OCI-LY7 (cell line): ENCODE data around the gene NLRC4. TPM values are rescaled to one million over a fixed set of nuclear protein-coding genes. Genes with fewer than 3 reads are reported as not detected.

Experiments used
- BruUV-seq: library from RNA; stranded (reverse); fragments of 400-500 nt; replicated peaks from 2 replicates; lab custom pipeline; 2021; lab: Mats Ljungman, UMichigan
- CTCF ChIA-PET: fragments of 300-600 bp; sonication (Branson Sonifier 250); formaldehyde crosslinking; loops from one replicate; lab custom pipeline; 2022; ENCODE audit warnings: antibody characterized with exemption; ENCODE audit not compliant: unreplicated experiment; lab: Charles Lee
- POLR2A ChIA-PET: fragments of 300-600 bp; sonication (Branson Sonifier 250); formaldehyde crosslinking; loops from one replicate; lab custom pipeline; 2022; ENCODE audit warnings: antibody characterized with exemption; lab: Charles Lee
- DNase-seq: peaks from one replicate; pipeline ENCODE4 v3.0.0-alpha.2; 2015; ENCODE audit warnings: low spot score
- H2AFZ ChIP-seq: fragments of 200-600 bp; sonication (generic), shearing (Covaris generic); 2 replicates; pipeline ENCODE4 v1.6.1; 2014; ENCODE audit warnings: mild to moderate bottlenecking, antibody characterized with exemption, low read length, moderate library complexity
- H3K27ac ChIP-seq: fragments of 200-600 bp; sonication (generic); 2 replicates; pipeline ENCODE4 v1.5.1; 2014; ENCODE audit warnings: mixed run types, low read depth, mild to moderate bottlenecking, moderate library complexity, low read length, inconsistent platforms; ENCODE audit not compliant: poor library complexity, severe bottlenecking
- H3K36me3 ChIP-seq: fragments of 200-600 bp; sonication (generic); 2 replicates; pipeline ENCODE4 v1.6.1; 2014; ENCODE audit warnings: mild to moderate bottlenecking, antibody characterized with exemption, low read length, moderate library complexity, mixed read lengths; ENCODE audit not compliant: insufficient read depth
- H3K4me1 ChIP-seq: fragments of 200-600 bp; sonication (generic); 2 replicates; pipeline ENCODE4 v1.5.1; 2014; ENCODE audit warnings: mild to moderate bottlenecking, low read length; ENCODE audit not compliant: insufficient read depth, poor library complexity, severe bottlenecking
- H3K4me2 ChIP-seq: fragments of 200-600 bp; sonication (generic); 2 replicates; pipeline ENCODE4 v1.6.1; 2014; ENCODE audit warnings: mild to moderate bottlenecking, low read length
- H3K4me3 ChIP-seq: fragments of 200-600 bp; sonication (generic); 2 replicates; pipeline ENCODE4 v1.5.1; 2014; ENCODE audit warnings: mild to moderate bottlenecking, low read depth, low read length; ENCODE audit not compliant: poor library complexity, severe bottlenecking
- H3K79me2 ChIP-seq: fragments of 200-600 bp; sonication (generic); 2 replicates; pipeline ENCODE4 v1.6.1; 2016; ENCODE audit warnings: low read depth, mild to moderate bottlenecking, low read length, moderate library complexity, mixed read lengths; ENCODE audit not compliant: insufficient read depth
- H3K9me2 ChIP-seq: fragments of 200-600 bp; sonication (generic); 2 replicates; pipeline ENCODE4 v1.6.1; 2016; ENCODE audit warnings: mild to moderate bottlenecking, low read length, mixed read lengths; ENCODE audit not compliant: insufficient read depth
- H3K9me3 ChIP-seq: fragments of 200-600 bp; sonication (generic); 2 replicates; pipeline ENCODE4 v1.6.1; 2014; ENCODE audit warnings: mild to moderate bottlenecking, mixed run types, low read length, mixed read lengths
- H4K20me1 ChIP-seq: fragments of 200-600 bp; sonication (generic); 2 replicates; pipeline ENCODE4 v1.6.1; 2014; ENCODE audit warnings: mild to moderate bottlenecking, antibody characterized with exemption, low read length, moderate library complexity, mixed read lengths; ENCODE audit not compliant: insufficient read depth
- EZH2phosphoT487 ChIP-seq: fragments of 200-600 bp; sonication (generic); IDR thresholded peaks from 2 replicates; pipeline ENCODE4 v1.6.1; 2018; ENCODE audit warnings: low read depth, borderline replicate concordance, mild to moderate bottlenecking, mixed run types, antibody characterized with exemption, low read length, moderate library complexity, mixed read lengths
- intact Hi-C: fragments of 100-400 bp; cut with micrococcal nuclease; formaldehyde crosslinking; loops from one replicate; pipeline ENCODE4 v1.10.0; 2022; ENCODE audit not compliant: unreplicated experiment
- small RNA-seq: library from RNA; depleted of rRNA; stranded (forward); fragments of <200 nt; gene quantifications from one replicate; pipeline ENCODE3, GENCODE V24; 2014
- total RNA-seq, 2 experiments: library from RNA; depleted of rRNA in 1 of 2; stranded (reverse); fragments of >200 nt in 1 of 2; shearing (Covaris generic) in 1 of 2; gene quantifications; 2 replicates each; pipeline ENCODE4 v1.2.3, GENCODE V29; 2014 to 2022
- TF ChIP-seq, protein P1 (sequence below): fragments of 200-600 bp; sonication (generic); conservative IDR thresholded peaks from 2 replicates; pipeline ENCODE4 v1.5.1; 2014; ENCODE audit warnings: mild to moderate bottlenecking, antibody characterized with exemption, low read length, moderate library complexity, mixed read lengths

The NLRC4 gene
- total RNA-seq, 2 experiments from 2014 or later, result not detected

DNA sequence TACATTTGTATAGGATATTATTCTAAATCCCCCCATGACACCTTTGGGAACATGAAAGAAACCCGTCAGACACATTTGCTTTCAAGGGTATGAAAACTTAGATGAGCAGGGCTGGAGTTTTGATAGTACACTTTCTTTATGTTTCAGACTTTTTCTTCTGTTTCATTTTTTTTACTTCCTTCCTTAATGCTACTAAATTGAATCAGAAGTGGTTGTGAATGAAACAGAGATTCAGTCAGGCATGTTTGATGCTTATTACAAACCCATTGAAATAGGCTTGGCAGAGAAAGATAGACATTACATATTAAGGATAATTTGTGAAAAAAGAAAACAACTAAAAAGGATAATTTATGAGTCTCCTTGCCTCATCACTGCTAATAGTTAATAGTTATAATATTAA lies 72.3 kb downstream of the NLRC4 start:
- Histone ChIP-seq H3K9me3 (no peaks in the 10 kb centered on the region), H3K36me3 (peaks cover 48% of the 10 kb centered on the region), H3K4me2 (no peak overlapping the region), H3K79me2 (no peaks in the 10 kb centered on the region), H3K4me1 (no peaks in the 10 kb centered on the region), H3K27ac (no peak overlapping the region), H3K9me2 (no peaks in the 10 kb centered on the region), H3K4me3 (no peak overlapping the region), H4K20me1 (no peaks in the 10 kb centered on the region), H2AFZ (no peak overlapping the region)
- TF ChIP-seq EZH2phosphoT487, result no peak
- TF ChIP-seq, protein P1, sequence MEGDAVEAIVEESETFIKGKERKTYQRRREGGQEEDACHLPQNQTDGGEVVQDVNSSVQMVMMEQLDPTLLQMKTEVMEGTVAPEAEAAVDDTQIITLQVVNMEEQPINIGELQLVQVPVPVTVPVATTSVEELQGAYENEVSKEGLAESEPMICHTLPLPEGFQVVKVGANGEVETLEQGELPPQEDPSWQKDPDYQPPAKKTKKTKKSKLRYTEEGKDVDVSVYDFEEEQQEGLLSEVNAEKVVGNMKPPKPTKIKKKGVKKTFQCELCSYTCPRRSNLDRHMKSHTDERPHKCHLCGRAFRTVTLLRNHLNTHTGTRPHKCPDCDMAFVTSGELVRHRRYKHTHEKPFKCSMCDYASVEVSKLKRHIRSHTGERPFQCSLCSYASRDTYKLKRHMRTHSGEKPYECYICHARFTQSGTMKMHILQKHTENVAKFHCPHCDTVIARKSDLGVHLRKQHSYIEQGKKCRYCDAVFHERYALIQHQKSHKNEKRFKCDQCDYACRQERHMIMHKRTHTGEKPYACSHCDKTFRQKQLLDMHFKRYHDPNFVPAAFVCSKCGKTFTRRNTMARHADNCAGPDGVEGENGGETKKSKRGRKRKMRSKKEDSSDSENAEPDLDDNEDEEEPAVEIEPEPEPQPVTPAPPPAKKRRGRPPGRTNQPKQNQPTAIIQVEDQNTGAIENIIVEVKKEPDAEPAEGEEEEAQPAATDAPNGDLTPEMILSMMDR, result no peak
- CTCF ChIA-PET, result no interaction called here
- BruUV-seq, result no TSS peak
- POLR2A ChIA-PET, result no interaction called here
- no peak for DNase-seq
- intact Hi-C loops, result no loop called here

DNA sequence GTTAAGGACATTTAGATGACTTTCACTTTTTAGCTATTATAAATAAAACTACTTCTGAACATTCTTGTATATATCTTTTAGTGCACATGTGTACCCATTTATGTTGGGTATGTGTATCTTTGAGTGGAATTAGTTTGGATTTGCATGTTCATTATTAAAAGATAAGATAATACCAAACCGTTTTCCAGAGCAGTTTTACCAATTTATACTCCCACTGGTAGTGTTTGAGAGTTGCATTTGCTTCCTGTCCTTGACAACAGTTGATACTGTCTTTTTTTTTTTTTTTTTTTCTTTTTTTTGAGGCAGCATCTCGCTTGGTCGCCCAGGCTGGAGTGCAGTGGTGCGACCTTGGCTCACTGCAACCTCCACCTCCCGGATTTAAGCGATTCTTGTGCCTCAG lies 75.7 kb downstream of the NLRC4 start:
- H3K9me2 ChIP-seq, result no peaks in the 10 kb centered on the region
- ChIA-PET POLR2A (no interaction called here), CTCF (no interaction called here)
- BruUV-seq, result no TSS peak
- H3K4me2 ChIP-seq, result no peak overlapping the region
- intact Hi-C loops, result no loop called here
- no peak for DNase-seq
- no peaks in the 10 kb centered on the region for H3K9me3 ChIP-seq
- H3K4me3 ChIP-seq, result no peak overlapping the region
- H3K4me1 ChIP-seq, result no peaks in the 10 kb centered on the region
- no peaks in the 10 kb centered on the region for H3K79me2 ChIP-seq
- no peak overlapping the region for H2AFZ ChIP-seq
- H4K20me1 ChIP-seq, result no peaks in the 10 kb centered on the region
- H3K36me3 ChIP-seq, result peaks cover 64% of the 10 kb centered on the region
- no peak overlapping the region for H3K27ac ChIP-seq
- TF ChIP-seq, protein P1, result no peak
- TF ChIP-seq EZH2phosphoT487, result no peak

DNA sequence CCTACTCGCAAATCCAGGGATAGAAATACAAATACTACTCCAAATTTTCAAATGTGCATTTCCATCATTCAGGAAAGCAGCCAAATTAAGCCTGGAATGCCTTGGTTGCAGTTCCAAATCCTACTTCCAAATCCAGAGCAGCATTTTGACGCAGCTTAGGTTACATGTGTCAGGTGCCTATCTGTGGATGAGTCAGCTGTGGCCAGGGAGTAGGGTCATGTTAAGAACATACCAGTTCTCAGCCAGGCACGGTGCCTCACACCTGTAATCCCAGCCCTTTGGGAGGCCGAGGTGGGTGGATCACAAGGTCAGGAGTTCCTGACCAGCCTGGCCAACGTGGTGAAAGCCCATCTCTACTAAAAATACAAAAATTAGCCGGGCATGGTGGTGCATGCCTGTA lies 82.0 kb downstream of the NLRC4 start:
- Histone ChIP-seq H3K9me2 (no peaks in the 10 kb centered on the region), H3K4me3 (no peak overlapping the region), H3K79me2 (no peaks in the 10 kb centered on the region; the same call in 1 of the 2 replicates), H4K20me1 (no peaks in the 10 kb centered on the region), H3K4me1 (no peaks in the 10 kb centered on the region), H3K9me3 (no peaks in the 10 kb centered on the region), H3K36me3 (peaks cover 61% of the 10 kb centered on the region), H3K27ac (no peak overlapping the region), H3K4me2 (no peak overlapping the region), H2AFZ (no peak overlapping the region)
- DNase-seq, result no peak
- POLR2A ChIA-PET, result interaction anchor here (0.7 kb wide), 1 partner anchor 18 kb away, joined by 4 read pairs; no protein-coding TSS in a partner anchor
- CTCF ChIA-PET, result no interaction called here
- no TSS peak for BruUV-seq
- intact Hi-C loops, result no loop called here
- TF ChIP-seq, protein P1, result no peak
- no peak for TF ChIP-seq EZH2phosphoT487

Small RNA genes lying within 50 kb of the gene (small RNA-seq; reads per million reads assigned to genes)
- gene RNU6-647P, result not detected

Other genes starting within 250 kb of the NLRC4 start
- 47.9 and 52.4 TPM in 2 replicates for gene DPY30, start 225.1 kb downstream of the NLRC4 start, total RNA-seq (2014; rRNA removed; shearing (Covaris generic))
- gene DPY30, start 225.1 kb downstream of the NLRC4 start, total RNA-seq (2022), result 61.4 and 65.0 TPM in 2 replicates
- 24.5 and 26.4 TPM in 2 replicates for gene SPAST, start 201.3 kb downstream of the NLRC4 start, total RNA-seq (2014; rRNA removed; shearing (Covaris generic))
- gene SPAST, start 201.3 kb downstream of the NLRC4 start, total RNA-seq (2022), result 30.0 and 33.6 TPM in 2 replicates
- gene SLC30A6, start 99.0 kb downstream of the NLRC4 start, total RNA-seq (2014; rRNA removed; shearing (Covaris generic)), result 5.4 and 8.9 TPM in 2 replicates
- gene SLC30A6, start 99.0 kb downstream of the NLRC4 start, total RNA-seq (2022), result 16.6 and 17.0 TPM in 2 replicates
- 5.4 and 8.6 TPM in 2 replicates for gene YIPF4, start 13.0 kb upstream of the NLRC4 start, total RNA-seq (2014; rRNA removed; shearing (Covaris generic))
- 28.3 and 29.6 TPM in 2 replicates for gene YIPF4, start 13.0 kb upstream of the NLRC4 start, total RNA-seq (2022)
- 81.2 and 117 TPM in 2 replicates for gene BIRC6, start 92.1 kb upstream of the NLRC4 start, total RNA-seq (2014; rRNA removed; shearing (Covaris generic))
- gene BIRC6, start 92.1 kb upstream of the NLRC4 start, total RNA-seq (2022), result 123 and 125 TPM in 2 replicates